22Rv1 (cell line): ENCODE measurements around the gene MED25.

Experiments
- ZFX ChIP-seq: fragments of 450-650 bp; IDR thresholded peaks from 2 replicates; pipeline ENCODE4 v1.6.1; 2017; ENCODE audit warnings: antibody characterized with exemption, borderline replicate concordance
- TF ChIP-seq, protein P1 (sequence below): fragments of 450-650 bp; IDR thresholded peaks from 2 replicates; pipeline ENCODE4 v1.5.1; 2017; ENCODE audit warnings: mild to moderate bottlenecking

DNA sequence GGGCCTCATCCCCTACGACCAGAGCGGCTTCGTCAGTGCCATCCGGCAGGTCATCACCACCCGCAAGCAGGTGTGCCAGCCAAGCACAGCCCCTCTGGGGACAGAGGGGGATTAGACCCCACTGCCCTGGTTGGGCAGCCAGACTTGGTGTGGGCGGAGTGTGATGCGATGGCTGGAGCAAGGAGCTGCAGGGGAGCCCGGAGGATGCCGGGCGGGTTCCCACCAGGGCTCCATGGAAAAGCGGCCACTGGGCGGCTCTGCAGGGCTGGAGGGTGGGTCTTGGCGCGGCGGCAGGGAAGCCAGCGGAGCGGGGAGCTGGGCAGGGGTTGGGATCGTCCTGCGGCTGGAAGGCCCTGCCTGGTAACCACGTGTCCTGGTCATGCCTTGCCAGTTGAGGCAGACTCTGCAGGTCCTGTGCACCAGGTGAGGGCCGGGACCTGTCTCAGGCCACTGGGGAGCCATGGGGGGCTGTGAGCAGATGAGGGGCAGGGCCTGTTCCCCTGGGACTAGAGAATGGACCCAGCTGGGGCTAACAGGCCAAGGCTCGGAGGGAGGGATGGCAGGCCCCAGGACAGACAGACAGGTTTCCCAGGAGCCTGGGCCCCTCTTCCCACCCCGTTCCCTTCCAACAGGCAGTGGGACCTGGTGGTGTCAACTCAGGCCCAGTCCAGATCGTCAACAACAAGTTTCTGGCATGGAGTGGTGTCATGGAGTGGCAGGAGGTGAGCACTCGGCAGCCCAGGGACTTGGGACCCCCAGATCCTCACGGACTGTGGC lies 39.2 kb downstream of the MED25 start:
- TF ChIP-seq, protein P1, sequence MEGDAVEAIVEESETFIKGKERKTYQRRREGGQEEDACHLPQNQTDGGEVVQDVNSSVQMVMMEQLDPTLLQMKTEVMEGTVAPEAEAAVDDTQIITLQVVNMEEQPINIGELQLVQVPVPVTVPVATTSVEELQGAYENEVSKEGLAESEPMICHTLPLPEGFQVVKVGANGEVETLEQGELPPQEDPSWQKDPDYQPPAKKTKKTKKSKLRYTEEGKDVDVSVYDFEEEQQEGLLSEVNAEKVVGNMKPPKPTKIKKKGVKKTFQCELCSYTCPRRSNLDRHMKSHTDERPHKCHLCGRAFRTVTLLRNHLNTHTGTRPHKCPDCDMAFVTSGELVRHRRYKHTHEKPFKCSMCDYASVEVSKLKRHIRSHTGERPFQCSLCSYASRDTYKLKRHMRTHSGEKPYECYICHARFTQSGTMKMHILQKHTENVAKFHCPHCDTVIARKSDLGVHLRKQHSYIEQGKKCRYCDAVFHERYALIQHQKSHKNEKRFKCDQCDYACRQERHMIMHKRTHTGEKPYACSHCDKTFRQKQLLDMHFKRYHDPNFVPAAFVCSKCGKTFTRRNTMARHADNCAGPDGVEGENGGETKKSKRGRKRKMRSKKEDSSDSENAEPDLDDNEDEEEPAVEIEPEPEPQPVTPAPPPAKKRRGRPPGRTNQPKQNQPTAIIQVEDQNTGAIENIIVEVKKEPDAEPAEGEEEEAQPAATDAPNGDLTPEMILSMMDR = no peak
- TF ChIP-seq ZFX = no peak
